ENCODE results near the gene RUVBL1.

GRCh38 chr3:128163432-128163831 is 39.8 kb upstream of the RUVBL1 start:
- TF ChIP-seq CTCF (IDR thresholded peaks at IDR 0.05) (no peak), POLR2A (IDR thresholded peaks at IDR 0.05) (no peak), EP300 (IDR thresholded peaks at IDR 0.05) (no peak), POLR2AphosphoS5 (IDR thresholded peaks at IDR 0.05) (no peak)
